ENCODE data around the gene KIRREL3. TPM values are rescaled to one million over a fixed set of nuclear protein-coding genes. Genes with fewer than 3 reads are reported as not detected.

Gene KIRREL3
- total and polyA plus RNA-seq, 12 donors = 0.13 to 0.58 (median 0.30) TPM

DNA sequence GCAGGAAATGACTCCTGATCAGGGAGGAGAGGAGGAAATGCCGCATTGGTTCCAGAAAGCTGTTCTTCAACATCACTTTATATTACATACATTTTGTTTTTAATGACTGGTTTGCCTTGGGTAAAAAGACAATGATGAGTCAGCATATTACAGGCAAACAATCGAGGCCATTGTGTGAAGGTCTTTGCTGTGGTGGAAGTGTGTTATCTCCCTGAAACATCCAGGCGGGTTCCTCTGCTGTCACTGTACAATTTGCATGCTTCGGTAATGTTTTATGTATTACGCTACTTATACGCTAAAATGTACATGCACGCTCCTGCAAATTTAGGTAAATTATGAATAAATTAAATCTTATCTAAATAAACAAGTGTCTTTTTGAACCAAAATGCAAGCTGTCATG is 161.1 kb downstream of the KIRREL3 start:
- TF ChIP-seq, protein P1, sequence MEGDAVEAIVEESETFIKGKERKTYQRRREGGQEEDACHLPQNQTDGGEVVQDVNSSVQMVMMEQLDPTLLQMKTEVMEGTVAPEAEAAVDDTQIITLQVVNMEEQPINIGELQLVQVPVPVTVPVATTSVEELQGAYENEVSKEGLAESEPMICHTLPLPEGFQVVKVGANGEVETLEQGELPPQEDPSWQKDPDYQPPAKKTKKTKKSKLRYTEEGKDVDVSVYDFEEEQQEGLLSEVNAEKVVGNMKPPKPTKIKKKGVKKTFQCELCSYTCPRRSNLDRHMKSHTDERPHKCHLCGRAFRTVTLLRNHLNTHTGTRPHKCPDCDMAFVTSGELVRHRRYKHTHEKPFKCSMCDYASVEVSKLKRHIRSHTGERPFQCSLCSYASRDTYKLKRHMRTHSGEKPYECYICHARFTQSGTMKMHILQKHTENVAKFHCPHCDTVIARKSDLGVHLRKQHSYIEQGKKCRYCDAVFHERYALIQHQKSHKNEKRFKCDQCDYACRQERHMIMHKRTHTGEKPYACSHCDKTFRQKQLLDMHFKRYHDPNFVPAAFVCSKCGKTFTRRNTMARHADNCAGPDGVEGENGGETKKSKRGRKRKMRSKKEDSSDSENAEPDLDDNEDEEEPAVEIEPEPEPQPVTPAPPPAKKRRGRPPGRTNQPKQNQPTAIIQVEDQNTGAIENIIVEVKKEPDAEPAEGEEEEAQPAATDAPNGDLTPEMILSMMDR (IDR thresholded peaks at IDR 0.05) = no peak
- Histone ChIP-seq H3K4me3 (no peak overlapping the region), H3K36me3 (no peaks in the 10 kb centered on the region), H3K4me1 (no peaks in the 10 kb centered on the region), H3K9me3 (peaks cover 0 to 2% (median 0%) of the 10 kb centered on the region in 11 donors), H3K27ac (no peak overlapping the region), H3K27me3 (peaks cover 0 to 18% (median 6%) of the 10 kb centered on the region in 7 donors)
- WGBS, 2 donors = 50 to 62% methylated on average over 7 of the region's 7 CpGs
- DNase-seq (no peak), ATAC-seq (no peak)
- intact Hi-C loops (cut with DNase I) = no loop called here

DNA sequence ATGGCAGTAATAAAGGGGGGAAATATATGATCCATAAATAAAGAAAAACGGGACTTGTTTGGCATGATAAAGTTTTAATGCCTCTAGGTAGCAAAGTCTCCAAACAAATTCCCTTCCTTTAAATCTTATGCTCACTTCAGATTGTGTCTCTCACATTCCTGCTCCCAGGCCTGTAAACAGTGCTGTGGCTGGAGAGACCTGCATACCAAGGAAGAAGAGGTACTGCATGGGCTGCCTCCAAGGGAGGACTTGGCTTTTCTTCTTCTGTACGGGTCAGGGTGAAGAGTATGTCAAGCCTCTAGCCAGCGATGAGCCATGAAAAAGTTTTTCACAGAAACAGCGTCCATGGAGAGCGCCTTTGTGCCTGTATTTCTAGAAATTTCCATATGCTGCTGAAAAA is 161.8 kb downstream of the KIRREL3 start:
- no peaks in the 10 kb centered on the region for H3K36me3 ChIP-seq
- peaks cover 0 to 2% (median 0%) of the 10 kb centered on the region in 11 donors for H3K9me3 ChIP-seq

DNA sequence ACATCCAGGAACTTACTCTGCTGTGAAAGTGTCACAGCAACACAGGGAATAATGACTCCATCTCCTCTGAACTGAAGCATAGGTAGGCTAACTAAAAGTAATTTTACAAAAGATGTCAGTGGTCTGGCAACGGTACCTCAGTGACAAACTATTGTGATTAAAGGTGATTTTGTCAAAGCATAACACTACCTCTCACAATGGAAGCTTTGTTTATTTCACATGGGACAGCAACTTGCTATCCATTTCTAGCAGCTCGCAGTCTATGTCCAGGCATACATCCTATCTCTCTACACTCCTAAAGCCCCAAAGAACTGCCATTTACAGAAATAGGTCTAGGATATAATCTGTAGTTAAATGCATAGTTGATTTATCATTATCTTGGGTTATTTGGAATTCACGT is 163.0 kb downstream of the KIRREL3 start:
- Histone ChIP-seq H3K27me3 (peaks cover 0 to 23% (median 6%) of the 10 kb centered on the region in 7 donors), H3K4me1 (no peaks in the 10 kb centered on the region), H3K9me3 (peaks cover 0 to 2% (median 0%) of the 10 kb centered on the region in 11 donors), H3K4me3 (no peak overlapping the region), H3K36me3 (no peaks in the 10 kb centered on the region), H3K27ac (no peak overlapping the region)
- intact Hi-C loops (cut with DNase I) = no loop called here
- 73 to 76% methylated on average over 3 of the region's 3 CpGs for WGBS, 2 donors
- no peak for ATAC-seq
- TF ChIP-seq, protein P1 (IDR thresholded peaks at IDR 0.05) = no peak
- no peak for DNase-seq

More for the DNA sequence above, 161.8 kb downstream of the KIRREL3 start:
- TF ChIP-seq, protein P1 (IDR thresholded peaks at IDR 0.05) = no peak
- DNase-seq = no peak
- peaks cover 0 to 18% (median 6%) of the 10 kb centered on the region in 7 donors for H3K27me3 ChIP-seq
- no peaks in the 10 kb centered on the region for H3K4me1 ChIP-seq
- H3K4me3 ChIP-seq = no peak overlapping the region
- intact Hi-C loops (cut with DNase I) = no loop called here
- no peak for ATAC-seq
- 82 to 84% methylated on average over 5 of the region's 5 CpGs for WGBS, 2 donors
- H3K27ac ChIP-seq = no peak overlapping the region

DNA sequence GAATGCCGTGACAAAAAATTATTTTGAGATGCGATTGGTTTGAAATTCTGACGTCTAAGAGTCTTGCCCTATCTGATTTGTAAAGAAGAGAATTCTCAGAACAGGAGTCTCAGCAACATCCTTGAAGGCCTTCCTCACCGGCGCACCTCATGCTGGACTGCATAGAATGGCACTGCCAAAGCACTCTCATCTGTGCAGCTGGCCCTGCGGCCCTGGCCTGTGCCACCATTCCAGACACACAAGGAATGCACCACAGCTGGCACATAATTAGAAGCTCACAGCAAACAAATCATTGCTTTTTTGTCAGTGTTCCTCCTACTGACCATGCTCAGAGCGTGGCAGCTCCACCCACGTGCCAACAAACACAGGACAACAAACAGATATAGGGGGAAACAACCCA is 166.0 kb downstream of the KIRREL3 start:
- ATAC-seq = no peak
- Histone ChIP-seq H3K36me3 (no peaks in the 10 kb centered on the region), H3K4me3 (no peak overlapping the region), H3K4me1 (no peaks in the 10 kb centered on the region), H3K27ac (no peak overlapping the region), H3K27me3 (peaks cover 0 to 20% (median 6%) of the 10 kb centered on the region in 7 donors), H3K9me3 (peaks cover 0 to 2% (median 0%) of the 10 kb centered on the region in 11 donors)
- intact Hi-C loops (cut with DNase I) = no loop called here
- whole genome bisulfite sequencing, 2 donors = 83 to 89% methylated on average over 8 of the region's 8 CpGs
- DNase-seq = no peak
- TF ChIP-seq, protein P1 (IDR thresholded peaks at IDR 0.05) = no peak
